Measurements from ENCODE around the gene NLK.
"Not testable (repeated sequence)": the region's sequence is repeated elsewhere in the genome, so short reads cannot be mapped to it uniquely, and the experiment has no call there.

The NLK gene

GRCh38 chr17:28042657-28042720, at the start of gene NLK:
Gene NLK, plus strand, starts transcription at chr17:28042677. Its CDS starts 197 bp downstream, at chr17:28042874.
- no peak for DNase-seq (ENCODE audit: low read depth in 4 of 4, low spot score in 1 of 4)

- no peak for DNase-seq (ENCODE audit: low read depth in 4 of 4, low spot score in 1 of 4)
Measured at GRCh38 chr17:27993161-27993695, 49.2 kb upstream of the NLK start.

- no peak for DNase-seq (ENCODE audit: low read depth in 4 of 4, low spot score in 1 of 4)
Measured at GRCh38 chr17:27993723-27994310, 48.7 kb upstream of the NLK start.

DNA sequence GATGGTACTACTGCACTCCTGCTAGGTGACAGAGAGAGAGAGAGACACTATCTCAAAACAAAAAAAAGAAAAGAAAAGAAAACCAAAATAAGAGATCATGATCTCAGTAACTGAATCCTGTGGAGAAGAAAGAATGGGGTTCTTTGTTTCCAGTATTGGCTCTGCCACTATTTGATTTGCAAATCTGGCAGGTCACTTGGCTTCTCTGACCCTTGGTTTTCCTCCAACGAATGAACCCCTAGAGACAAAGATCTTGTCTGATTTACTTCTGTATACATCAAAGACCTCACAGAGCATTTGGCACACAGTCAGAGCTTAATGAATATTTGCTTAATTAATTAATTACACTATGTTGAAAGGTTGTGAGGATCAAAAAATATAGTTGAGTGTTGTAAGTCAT, 47.9 kb upstream of the NLK start:
- no peak for DNase-seq (ENCODE audit: low read depth in 4 of 4, low spot score in 1 of 4)

DNA sequence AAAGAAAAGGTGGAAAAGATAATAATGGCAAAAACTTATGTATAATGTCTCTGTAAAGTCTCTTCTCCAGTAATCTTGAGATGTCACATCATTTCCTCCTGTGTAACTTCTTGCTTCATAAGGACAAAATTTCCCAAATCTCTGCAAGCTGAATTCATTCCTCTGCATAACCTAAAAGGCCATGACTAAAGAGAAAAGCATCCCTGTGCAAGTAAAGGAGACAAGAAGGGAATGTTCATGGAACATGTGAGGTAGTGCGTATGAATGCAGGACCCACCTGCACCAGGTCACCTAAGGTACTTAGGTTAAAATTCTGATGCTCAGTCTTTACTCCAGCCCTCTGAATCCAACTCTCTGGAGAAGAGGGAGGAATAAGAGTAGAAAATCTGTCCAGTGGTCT, 46.9 kb upstream of the NLK start:
- DNase-seq (ENCODE audit: low read depth in 4 of 4, low spot score in 1 of 4) = no peak

DNA sequence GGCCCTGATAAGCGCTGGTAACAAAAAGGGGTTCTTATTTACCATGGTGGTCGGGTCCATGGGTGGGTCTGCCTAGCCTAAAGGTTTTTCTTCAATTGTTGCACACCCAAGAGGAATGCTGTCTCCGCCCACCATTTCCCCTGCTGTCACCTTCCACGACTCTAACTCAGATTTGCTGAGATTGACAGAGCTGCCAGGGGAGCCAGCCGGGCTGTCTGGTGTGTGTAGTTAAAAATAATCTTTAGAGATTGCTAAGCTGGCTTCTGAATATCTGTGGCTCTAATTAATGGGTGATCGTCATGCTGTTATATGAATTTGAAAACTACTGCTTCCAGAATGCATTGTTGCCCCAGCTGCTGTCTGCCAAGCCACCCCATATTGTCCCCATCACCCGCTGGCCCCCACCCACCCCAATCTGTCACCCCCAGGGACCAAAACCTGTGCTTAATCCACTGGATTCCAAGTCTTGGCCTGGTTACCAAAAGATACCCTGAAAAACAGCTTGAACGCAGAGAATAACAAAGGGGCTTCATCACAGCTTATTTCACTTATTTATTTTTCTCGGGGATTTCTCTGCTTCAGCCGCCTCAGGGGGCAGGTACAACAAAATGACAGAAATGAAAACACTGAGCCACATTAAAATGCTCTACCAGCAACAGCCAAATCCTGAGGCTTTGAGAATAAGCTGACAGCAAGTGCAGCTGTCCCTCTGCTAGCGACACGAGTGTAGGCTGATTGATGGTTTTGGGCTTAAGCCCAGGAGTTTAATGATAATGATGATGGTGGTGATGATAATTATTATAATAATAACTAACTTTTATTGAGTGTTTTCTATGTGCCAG, 46.1 kb upstream of the NLK start:
- DNase-seq (ENCODE audit: low read depth in 4 of 4, low spot score in 1 of 4) = no peak

- no peak for DNase-seq (ENCODE audit: low read depth in 4 of 4, low spot score in 1 of 4)
Measured at GRCh38 chr17:27997044-27997401, 45.5 kb upstream of the NLK start.

- no peak for DNase-seq (ENCODE audit: low read depth in 4 of 4, low spot score in 1 of 4)
Measured at GRCh38 chr17:27997522-27997921, 45.0 kb upstream of the NLK start.

DNA sequence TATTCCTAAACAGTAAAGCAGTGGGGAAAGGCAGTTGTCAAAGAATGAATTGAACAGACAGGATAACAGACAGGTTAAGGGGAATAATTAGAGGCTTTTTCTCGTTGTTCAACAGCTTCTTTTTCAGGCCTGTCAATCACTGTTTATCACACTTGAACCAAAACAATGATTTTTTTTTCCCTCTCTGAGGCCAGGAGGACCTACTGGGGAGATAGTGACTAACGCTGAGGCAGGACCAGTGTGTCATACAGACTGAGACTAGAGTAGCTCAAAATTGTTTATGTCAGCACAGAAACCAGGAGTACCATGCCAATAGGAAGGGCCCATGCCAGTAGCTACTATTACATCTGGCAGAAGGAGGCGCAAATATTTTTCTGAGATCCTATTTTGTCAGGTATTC, 41.3 kb upstream of the NLK start:
- DNase-seq (ENCODE audit: low read depth in 4 of 4, low spot score in 1 of 4) = no peak

DNA sequence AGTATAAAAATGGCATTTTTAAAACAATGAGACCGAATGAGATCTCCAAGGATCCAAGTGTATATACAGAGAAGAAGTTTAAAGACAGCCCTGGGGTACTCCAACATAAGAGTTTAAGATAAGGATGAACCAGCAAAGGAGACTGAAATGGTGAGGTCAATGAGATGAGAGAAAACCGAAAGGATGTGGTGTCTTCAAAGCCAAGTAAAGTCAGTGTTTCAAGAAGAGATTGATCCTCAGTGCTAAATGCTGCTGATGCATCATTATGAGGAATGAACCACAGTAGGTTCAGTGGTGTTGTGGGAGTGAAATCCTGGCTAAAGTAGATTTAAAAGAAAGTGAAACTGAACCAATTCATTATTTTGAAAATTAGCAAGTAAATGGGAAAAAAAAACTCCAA, 38.1 kb upstream of the NLK start:
- DNase-seq (ENCODE audit: low read depth in 4 of 4, low spot score in 1 of 4) = no peak

GRCh38 chr17:28007925-28008324, 34.6 kb upstream of the NLK start:
- not testable (repeated sequence) for DNase-seq (ENCODE audit: low read depth in 4 of 4, low spot score in 1 of 4)

- DNase-seq (ENCODE audit: low read depth in 4 of 4, low spot score in 1 of 4) = no peak
Measured at GRCh38 chr17:28008513-28008912, 34.0 kb upstream of the NLK start.

- DNase-seq (ENCODE audit: low read depth in 4 of 4, low spot score in 1 of 4) = no peak
Measured at GRCh38 chr17:28010406-28010805, 32.1 kb upstream of the NLK start.

DNA sequence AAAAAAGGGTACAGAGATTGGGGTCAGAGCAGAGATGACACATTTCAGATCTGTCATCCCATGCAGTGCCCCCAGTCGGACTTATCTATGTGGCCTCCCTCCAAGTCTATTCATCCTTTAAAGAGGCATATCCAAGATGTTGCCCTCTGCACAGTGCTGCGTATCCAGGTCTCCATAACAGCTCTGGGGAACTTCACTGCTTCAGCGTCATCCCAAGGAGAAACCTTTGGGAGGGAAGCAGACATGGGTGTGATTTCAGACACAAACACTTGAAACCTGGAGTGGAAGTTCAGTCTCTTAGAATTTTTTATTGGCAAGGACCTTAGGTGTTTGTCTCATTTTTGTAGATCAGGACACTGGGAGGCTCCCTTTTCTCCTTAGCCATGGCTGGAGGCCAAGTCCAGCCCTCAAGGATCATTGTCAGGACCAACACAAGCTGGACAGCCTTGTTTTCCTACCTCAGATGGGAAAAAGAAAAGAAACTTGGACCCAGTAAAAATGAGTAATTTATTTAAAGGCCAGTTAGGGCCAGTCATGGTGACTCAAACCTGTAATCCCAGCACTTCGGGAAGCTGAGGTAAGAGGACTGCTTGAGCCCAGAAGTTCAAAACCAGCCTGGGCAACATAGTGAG, 23.9 kb upstream of the NLK start:
- no peak for DNase-seq (ENCODE audit: low read depth in 4 of 4, low spot score in 1 of 4)

- no peak for DNase-seq (ENCODE audit: low read depth in 4 of 4, low spot score in 1 of 4)
Measured at GRCh38 chr17:28020515-28020914, 22.0 kb upstream of the NLK start.

- DNase-seq (ENCODE audit: low read depth in 4 of 4, low spot score in 1 of 4) = no peak
Measured at GRCh38 chr17:28029044-28029443, 13.4 kb upstream of the NLK start.

- DNase-seq (ENCODE audit: low read depth in 4 of 4, low spot score in 1 of 4) = no peak
Measured at GRCh38 chr17:28030386-28030785, 12.1 kb upstream of the NLK start.

DNA sequence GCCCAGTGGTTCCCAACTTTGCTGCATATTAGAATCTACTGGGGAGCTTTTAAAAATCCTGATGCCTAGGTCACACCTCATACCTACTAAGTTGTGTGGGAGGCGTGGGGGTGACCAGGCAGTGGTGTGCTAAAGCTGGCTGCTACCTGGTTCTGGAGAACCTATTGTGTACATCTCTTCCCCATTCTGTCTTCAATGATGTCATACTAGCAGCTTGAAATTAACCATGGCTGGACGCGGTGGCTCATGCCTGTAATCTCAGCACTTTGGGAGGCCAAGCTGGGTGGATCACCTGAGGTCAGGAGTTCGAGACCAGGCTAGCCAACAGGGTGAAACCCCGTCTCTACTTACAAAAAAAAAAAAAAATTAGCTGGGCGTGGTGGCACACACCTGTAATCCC, 11.3 kb upstream of the NLK start:
- DNase-seq (ENCODE audit: low read depth in 4 of 4, low spot score in 1 of 4) = no peak

- no peak for DNase-seq (ENCODE audit: low read depth in 4 of 4, low spot score in 1 of 4)
Measured at GRCh38 chr17:28033972-28034714, 8.3 kb upstream of the NLK start.

DNA sequence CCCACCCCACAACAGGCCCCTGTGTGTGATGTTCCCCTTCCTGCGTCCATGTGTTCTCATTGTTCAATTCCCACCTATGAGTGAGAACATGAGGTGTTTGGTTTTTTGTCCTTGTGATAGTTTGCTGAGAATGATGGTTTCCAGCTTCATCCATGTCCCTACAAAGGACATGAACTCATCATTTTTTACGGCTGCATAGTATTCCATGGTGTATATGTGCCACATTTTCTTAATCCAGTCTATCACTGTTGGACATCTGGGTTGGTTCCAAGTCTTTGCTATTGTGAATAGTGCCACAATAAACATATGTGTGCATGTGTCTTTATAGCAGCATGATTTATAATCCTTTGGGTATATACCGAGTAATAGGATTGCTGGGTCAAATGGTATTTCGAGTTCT, 7.0 kb upstream of the NLK start:
- not testable (repeated sequence) for DNase-seq (ENCODE audit: low read depth in 4 of 4, low spot score in 1 of 4)

GRCh38 chr17:28035884-28036283, 6.6 kb upstream of the NLK start:
- DNase-seq (ENCODE audit: low read depth in 4 of 4, low spot score in 1 of 4) = not testable (repeated sequence)

GRCh38 chr17:28038802-28039201, 3.7 kb upstream of the NLK start:
- no peak for DNase-seq (ENCODE audit: low read depth in 4 of 4, low spot score in 1 of 4)
